SJSA1 (cell line): ENCODE measurements around the gene LPIN2. TPM values are rescaled to one million over a fixed set of nuclear protein-coding genes. Genes with fewer than 3 reads are reported as not detected.
"Not testable (repeated sequence)": the region's sequence is repeated elsewhere in the genome, so short reads cannot be mapped to it uniquely, and the experiment has no call there.

Experiments
- DNase-seq, 2 experiments: peaks; one replicate each; pipeline ENCODE4 v3.0.0-alpha.2; 2015 to 2020; ENCODE audit warnings: low spot score in 2 of 2, low read depth in 1 of 2
- H3K27ac ChIP-seq: fragments of 250-450 bp; sonication (Bioruptor Pico); 2 replicates; pipeline ENCODE4 v1.5.1; 2020; ENCODE audit warnings: mild to moderate bottlenecking, moderate library complexity
- H3K27me3 ChIP-seq: fragments of 250-450 bp; sonication (Bioruptor Pico); replicated peaks from 2 replicates; pipeline ENCODE4 v1.5.1; 2020; ENCODE audit warnings: mild to moderate bottlenecking, moderate library complexity
- H3K36me3 ChIP-seq: fragments of 250-450 bp; sonication (Bioruptor Pico); 2 replicates; pipeline ENCODE4 v1.5.1; 2020; ENCODE audit warnings: mild to moderate bottlenecking
- H3K4me1 ChIP-seq: fragments of 250-450 bp; sonication (Bioruptor Pico); replicated peaks from 2 replicates; pipeline ENCODE4 v1.6.1; 2021; ENCODE audit warnings: mild to moderate bottlenecking
- H3K4me3 ChIP-seq: fragments of 250-450 bp; sonication (Bioruptor Pico); 2 replicates; pipeline ENCODE4 v1.5.1; 2020; ENCODE audit warnings: mild to moderate bottlenecking
- H3K9me3 ChIP-seq: fragments of 250-450 bp; sonication (Bioruptor Pico); replicated peaks from 2 replicates; pipeline ENCODE4 v1.5.1; 2020; ENCODE audit warnings: mild to moderate bottlenecking
- total RNA-seq: library from RNA; depleted of rRNA; stranded (reverse); fragments of >200 nt; shearing (Covaris generic); gene quantifications from 2 replicates; pipeline ENCODE4 v1.2.3, GENCODE V29; 2014

The LPIN2 gene
- total RNA-seq, 1 experiment from 2014 or later, result 21.0 TPM

DNA sequence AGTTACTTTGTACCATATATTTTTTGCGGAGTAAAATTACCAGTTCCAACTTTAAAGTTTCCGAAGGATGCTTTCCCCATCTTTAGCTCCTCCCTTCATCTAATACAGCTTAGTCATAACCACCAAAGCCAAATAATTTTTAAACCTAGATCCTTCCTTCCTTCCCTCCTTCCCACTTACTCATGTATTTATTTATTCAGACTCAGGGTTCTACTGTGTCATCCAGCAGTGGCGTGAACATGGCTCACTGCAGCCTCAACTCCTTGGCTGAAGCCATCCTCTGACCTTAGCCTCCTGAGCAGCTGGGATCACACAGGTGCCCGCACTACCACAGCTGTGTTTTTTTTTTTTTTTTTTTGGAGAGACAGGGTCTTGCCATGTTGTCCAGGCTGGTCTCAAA is 4.4 kb downstream of the LPIN2 start:
- Histone ChIP-seq H3K27ac (no peak overlapping the region), H3K36me3 (peaks cover 51% of the 10 kb centered on the region)
- peak; percentile 59 to 73 for DNase-seq

DNA sequence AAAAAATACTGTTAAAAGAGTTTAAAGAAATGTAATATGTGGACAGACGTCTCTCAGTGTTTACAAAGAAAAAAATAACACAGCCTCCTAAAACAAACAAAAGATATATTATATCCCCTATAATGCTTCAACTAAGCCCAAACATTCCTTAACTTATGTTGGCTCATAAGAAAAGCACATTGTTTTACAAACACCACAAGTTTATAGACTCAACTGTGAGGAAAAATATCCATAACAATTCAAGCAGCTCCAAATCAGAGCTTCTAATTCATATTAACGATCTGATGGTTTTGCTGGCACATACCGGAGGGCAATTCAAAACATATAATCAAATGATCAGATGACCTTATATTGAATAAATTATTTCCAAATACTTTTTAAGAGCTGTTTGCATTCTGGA is 5.5 kb downstream of the LPIN2 start:
- H3K4me3 ChIP-seq, result no peak overlapping the region
- no peaks in the 10 kb centered on the region for H3K27me3 ChIP-seq
- H3K4me1 ChIP-seq, result peaks cover 28% of the 10 kb centered on the region
- DNase-seq, result no peak
- peaks cover under 1% of the 10 kb centered on the region; the same call in 1 of the 2 replicates for H3K9me3 ChIP-seq
- no peak overlapping the region for H3K27ac ChIP-seq
- peaks cover 52% of the 10 kb centered on the region for H3K36me3 ChIP-seq

More for the DNA sequence above, 4.4 kb downstream of the LPIN2 start:
- peaks cover 4% of the 10 kb centered on the region for H3K9me3 ChIP-seq
- no peaks in the 10 kb centered on the region for H3K27me3 ChIP-seq
- peaks cover 30% of the 10 kb centered on the region for H3K4me1 ChIP-seq
- no peak overlapping the region for H3K4me3 ChIP-seq

DNA sequence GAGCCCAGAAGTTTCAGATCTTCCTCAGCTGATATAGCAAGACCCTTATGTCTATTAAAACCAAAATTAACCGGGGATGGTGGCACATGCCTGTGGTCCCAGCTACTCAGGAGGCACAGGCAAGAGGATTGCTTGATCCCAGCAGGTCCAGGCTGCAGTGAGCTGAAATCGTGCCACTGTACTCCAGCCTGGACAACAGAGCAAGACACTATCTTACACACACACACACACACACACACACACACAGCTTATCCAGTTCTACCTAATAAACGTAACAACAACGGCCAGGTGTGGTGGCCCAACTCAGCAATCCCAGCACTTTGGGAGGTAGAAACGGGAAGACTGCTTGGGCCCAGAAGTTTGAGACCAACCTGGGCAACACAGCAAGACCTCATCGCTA is 7.5 kb downstream of the LPIN2 start:
- peaks cover 20% of the 10 kb centered on the region for H3K4me1 ChIP-seq
- peaks cover 39% of the 10 kb centered on the region for H3K36me3 ChIP-seq
- H3K9me3 ChIP-seq, result no peaks in the 10 kb centered on the region
- DNase-seq, result no peak
- no peak overlapping the region for H3K27ac ChIP-seq
- H3K4me3 ChIP-seq, result no peak overlapping the region
- no peaks in the 10 kb centered on the region for H3K27me3 ChIP-seq

DNA sequence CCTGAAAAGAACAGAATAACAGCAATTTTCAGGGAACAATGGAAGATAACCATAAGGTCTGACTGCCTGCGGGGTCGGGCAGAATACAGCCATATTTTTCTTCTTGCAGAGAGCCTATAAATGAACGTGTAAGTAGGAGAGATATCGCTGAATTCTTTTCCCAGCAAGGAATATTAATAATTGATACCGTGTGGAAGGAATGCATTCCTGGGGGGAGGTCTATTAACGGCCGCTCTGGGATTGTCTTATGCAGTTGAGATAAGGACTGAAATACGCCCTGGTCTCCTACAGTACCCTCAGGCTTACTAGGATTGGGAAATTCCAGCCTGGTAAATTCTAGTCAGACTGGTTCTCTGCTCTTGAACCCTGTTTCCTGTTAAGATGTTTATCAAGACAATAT is 9.2 kb downstream of the LPIN2 start:
- not testable (repeated sequence) for DNase-seq, H3K9me3 ChIP-seq, H3K27me3 ChIP-seq, H3K27ac ChIP-seq, H3K4me3 ChIP-seq
- Histone ChIP-seq H3K36me3 (peaks cover 36% of the 10 kb centered on the region), H3K4me1 (peaks cover 25% of the 10 kb centered on the region)

DNA sequence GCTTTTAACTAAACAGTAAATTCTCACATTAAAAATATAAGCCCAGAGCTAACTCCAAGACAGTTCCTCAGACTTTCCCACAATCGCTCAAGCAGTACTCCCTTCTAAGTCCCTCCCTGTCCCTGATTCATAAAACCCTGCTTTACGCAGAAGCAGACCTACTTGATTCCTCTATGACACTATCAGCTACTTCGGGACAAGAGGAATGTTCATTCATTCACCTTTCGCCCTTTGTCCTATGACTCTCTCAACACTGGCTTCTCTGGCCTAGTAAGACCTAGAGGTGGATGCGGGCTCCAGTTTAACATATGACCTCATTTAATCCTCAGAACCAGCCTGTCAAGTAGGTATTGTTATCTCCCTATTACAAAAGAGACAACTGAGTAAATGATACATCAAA is 10.2 kb downstream of the LPIN2 start:
- Histone ChIP-seq H3K36me3 (peaks cover 39% of the 10 kb centered on the region), H3K4me1 (peaks cover 25% of the 10 kb centered on the region), H3K27ac (no peak overlapping the region), H3K27me3 (no peaks in the 10 kb centered on the region), H3K4me3 (no peak overlapping the region), H3K9me3 (no peaks in the 10 kb centered on the region)
- no peak for DNase-seq

DNA sequence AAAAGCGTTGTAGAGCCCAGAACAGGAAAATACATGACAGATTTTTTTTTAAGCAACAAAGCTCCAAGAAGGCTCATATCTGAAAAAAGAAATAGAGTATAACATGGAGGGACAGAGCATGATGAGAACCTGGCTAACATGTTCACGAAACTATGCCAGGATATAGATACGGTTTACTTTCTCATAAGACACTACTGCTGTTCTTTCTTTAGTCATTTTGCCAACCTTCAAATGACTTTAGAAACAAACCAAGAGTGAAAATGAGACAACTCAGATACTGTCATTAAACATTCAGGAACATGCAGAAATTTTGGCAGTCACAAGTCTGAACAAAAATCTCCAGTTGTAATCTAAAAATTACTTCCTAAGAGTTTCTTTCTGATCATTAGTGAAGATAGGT is 14.3 kb downstream of the LPIN2 start:
- Histone ChIP-seq H3K4me1 (peaks cover 21% of the 10 kb centered on the region), H3K27me3 (no peaks in the 10 kb centered on the region), H3K4me3 (no peak overlapping the region), H3K9me3 (no peaks in the 10 kb centered on the region), H3K27ac (peak overlapping the region; percentile 73; the same call in 1 of the 2 replicates), H3K36me3 (peaks cover 18% of the 10 kb centered on the region)
- DNase-seq, result no peak

DNA sequence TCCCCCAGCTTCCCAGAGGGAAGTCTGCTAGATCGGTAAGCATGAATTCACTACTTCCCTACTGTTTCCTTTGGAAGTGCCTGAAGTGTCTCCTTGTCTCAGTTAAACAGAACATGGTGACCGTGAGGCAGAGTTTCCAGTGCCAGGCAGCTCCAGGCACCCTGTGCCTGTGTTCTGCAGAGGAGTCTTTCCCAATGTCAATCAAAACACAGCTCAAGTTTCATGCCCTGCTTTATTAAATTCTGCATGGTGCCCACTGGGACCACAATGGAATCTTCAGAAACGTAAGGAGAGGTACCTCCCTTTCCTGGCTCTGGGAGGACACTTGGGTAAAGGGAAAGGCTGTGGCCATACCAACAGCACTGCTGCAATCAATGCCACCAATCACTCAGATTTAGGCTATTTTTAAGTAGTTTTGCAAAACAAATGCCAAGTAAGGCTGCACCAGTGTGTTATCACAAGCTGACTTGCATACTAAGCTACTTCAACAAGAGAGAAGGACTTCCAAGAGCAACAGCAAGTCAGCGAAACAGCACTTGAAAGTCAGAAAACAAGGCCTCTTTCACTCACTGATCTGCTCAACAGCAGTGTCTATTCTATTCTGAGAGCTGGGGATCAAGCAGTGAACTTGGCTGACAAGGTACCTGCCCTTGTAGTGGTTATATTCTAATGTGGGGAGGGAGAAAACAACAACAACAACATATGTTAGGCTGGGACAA is 14.9 kb downstream of the LPIN2 start:
- Histone ChIP-seq H3K4me1 (peaks cover 21% of the 10 kb centered on the region), H3K4me3 (no peak overlapping the region), H3K27me3 (no peaks in the 10 kb centered on the region), H3K9me3 (no peaks in the 10 kb centered on the region), H3K36me3 (peaks cover 14% of the 10 kb centered on the region), H3K27ac (no peak overlapping the region)
- no peak for DNase-seq

DNA sequence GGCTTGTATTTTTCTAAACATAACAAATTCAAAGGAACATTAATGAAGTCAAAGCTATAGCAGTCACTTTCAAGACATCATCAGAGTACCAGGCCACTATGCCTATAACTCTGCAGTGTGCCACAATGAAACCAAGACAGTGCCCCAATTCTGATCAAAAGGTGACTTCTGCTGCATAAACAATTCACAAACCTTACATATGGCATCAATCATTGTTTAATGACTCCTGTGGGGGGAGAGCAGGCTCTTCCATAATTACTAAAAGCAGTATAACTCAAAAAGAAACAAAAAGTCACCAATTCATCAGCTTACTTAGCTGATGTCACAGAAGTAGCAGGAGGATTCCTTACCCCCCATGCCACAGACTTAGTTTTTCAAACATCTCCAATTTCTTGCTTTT is 15.5 kb downstream of the LPIN2 start:
- H3K27me3 ChIP-seq, result no peaks in the 10 kb centered on the region
- peaks cover 21% of the 10 kb centered on the region for H3K4me1 ChIP-seq
- H3K36me3 ChIP-seq, result peaks cover 11% of the 10 kb centered on the region; the same call in 1 of the 2 replicates
- no peaks in the 10 kb centered on the region for H3K9me3 ChIP-seq
- H3K27ac ChIP-seq, result no peak overlapping the region
- no peak for DNase-seq
- no peak overlapping the region for H3K4me3 ChIP-seq

DNA sequence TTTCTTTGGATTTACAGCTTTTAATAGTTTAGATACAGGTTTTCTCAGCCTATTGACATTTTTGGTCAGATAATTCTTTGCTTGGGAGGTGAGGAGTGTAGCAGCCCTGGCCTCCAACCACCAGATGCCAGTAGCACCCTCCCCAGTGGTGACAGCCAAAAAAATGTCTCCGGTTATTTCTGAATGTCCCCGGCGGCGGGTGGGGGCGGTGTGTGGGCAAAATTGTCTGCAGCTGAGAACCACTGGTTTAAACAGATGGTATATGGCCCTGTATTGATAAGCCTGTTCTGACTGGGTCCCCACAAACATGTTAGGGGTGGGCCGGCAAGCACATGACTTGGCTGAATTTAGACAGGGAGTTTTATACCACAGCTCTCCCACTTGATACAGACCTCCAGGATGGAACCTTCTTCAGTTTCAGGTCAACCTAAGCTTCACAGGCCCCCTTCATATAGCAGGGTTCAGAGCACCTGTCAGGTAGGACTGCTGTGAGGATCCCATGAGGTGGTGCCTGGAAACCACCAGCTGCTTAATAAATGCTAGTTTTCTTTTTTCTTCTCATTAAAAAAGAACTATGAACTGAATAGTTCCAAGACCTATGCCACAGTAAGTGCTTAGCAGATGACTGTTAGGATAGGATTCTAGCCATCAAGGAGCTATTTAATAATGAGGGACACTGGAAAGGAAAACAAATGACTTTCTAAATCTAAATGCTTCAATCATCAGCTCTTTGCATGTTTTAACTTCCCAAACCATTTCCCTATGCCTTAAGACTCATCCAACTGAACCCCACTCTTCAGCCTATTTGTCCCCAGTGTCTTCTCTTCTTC is 18.1 kb downstream of the LPIN2 start:
- H3K27me3 ChIP-seq, result no peaks in the 10 kb centered on the region
- peaks cover 11% of the 10 kb centered on the region; the same call in 1 of the 2 replicates for H3K36me3 ChIP-seq
- H3K9me3 ChIP-seq, result no peaks in the 10 kb centered on the region
- H3K4me3 ChIP-seq, result no peak overlapping the region
- no peak for DNase-seq
- no peak overlapping the region for H3K27ac ChIP-seq
- peaks cover 18% of the 10 kb centered on the region for H3K4me1 ChIP-seq

DNA sequence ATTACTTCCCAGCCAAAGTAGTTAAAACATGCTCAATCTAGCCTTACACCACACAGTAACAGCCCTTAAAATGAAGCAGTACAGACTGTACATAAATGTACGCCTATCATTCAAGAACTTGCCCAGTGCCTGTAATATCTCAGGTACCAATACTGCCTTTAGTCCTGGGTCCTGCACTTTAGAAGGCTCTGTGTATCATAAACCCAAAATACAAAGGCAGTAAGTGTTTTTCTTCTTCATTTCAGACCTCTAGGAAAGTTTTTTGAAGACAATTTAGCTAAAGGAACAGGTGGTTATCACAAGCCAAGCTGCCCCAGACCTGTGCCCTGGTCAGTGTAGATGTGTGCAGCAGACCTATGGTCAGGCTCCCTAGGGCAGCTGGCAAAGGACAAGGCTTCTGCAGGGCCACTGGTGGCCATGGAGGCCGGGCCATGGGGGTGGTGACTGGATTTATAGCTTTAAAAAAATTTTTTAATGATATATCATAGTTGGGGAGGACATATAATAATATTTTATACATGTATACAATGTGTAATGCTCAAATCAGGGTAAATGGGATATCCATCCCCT is 18.8 kb downstream of the LPIN2 start:
- peaks cover 16% of the 10 kb centered on the region for H3K4me1 ChIP-seq
- no peak overlapping the region for H3K4me3 ChIP-seq
- DNase-seq, result no peak
- H3K9me3 ChIP-seq, result no peaks in the 10 kb centered on the region
- H3K27ac ChIP-seq, result no peak overlapping the region
- H3K36me3 ChIP-seq, result peaks cover 9% of the 10 kb centered on the region; the same call in 1 of the 2 replicates
- no peaks in the 10 kb centered on the region for H3K27me3 ChIP-seq

DNA sequence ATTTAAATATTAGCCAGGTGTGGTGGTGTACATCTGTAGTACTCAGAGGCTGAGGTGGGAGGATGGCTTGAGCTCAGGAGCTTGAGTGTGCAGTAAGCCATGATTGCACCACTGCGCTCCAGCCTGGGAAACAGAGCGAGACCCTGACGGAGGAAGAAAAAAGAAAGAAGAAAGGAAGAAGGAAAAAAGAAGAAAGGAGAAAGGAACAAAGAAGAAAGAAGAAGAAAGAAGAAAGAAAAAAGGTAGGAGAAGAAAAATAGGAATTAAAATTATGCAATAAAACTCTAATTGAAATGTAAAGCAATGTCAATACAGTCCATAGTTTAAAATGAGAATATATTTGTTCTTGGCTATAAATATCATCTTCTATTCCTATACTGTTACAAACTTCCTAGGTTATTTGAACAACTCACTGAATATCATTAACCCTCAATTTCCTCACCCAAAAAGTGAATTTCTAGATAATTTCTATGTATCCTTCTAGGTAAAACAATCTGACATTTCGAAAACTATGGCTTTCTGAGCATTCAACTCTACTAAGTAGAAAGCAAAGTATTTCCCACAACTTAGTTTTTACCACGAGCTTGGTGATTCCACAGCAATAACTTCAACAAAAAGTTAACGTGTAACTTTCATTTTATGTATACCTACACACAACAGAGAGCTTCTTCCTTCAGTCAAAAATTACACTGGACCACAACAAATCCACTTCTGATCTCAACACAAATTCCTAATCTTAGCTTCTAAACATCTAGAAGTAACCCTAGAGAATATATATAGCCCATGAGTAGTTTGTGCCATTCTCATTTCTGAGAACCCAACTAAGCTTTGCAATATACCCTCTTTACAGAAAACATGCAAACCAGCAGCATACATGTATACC is 19.7 kb downstream of the LPIN2 start:
- Histone ChIP-seq H3K27me3 (no peaks in the 10 kb centered on the region), H3K9me3 (no peaks in the 10 kb centered on the region), H3K36me3 (peaks cover 4% of the 10 kb centered on the region; the same call in 1 of the 2 replicates), H3K4me1 (peaks cover 11% of the 10 kb centered on the region), H3K4me3 (no peak overlapping the region), H3K27ac (no peak overlapping the region)
- DNase-seq, result no peak

DNA sequence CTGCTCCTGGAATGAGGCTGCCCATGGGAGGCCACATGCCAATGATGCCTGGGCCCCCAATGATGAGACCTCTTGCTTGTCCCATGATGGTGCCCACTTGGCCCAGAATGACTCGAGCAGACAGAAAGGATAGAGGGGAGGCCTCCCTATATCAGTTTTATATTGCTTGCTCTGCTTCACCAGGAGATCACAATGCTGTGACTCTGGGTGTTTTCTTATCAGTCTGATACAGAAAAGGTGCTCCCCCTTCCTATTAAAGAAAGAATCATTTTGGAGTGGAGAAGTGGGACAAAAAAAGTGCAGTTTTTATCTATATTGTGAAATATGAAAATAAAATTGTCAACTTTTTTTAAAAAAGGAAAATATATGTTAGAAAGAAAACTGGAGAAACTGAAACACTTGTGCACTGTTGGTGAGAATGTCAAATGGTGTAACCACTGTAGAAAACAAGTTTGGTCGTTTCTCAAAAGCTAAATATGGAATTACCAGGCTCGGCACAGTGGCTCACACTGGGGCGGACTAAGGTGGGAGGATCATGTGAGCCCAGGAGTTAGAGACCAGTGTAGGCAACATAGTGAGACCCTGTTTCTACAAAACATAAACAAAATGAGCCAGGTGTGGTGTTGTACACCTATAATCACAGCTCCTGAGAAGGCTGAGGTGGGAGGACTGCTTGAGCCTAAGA is 21.8 kb downstream of the LPIN2 start:
- H3K4me3 ChIP-seq, result no peak overlapping the region
- no peaks in the 10 kb centered on the region for H3K9me3 ChIP-seq
- H3K4me1 ChIP-seq, result peaks cover 11% of the 10 kb centered on the region
- H3K27ac ChIP-seq, result no peak overlapping the region
- 0 out of 2 replicates have a peak, but pooled peaks cover under 1% of the 10 kb centered on the region for H3K36me3 ChIP-seq
- DNase-seq, result no peak
- no peaks in the 10 kb centered on the region for H3K27me3 ChIP-seq
